HepG2 (cell line): Measurements from ENCODE around the gene NPPC. TPM values are rescaled to one million over a fixed set of nuclear protein-coding genes. Genes with fewer than 3 reads are reported as not detected.

Experiments used
- ATAC-seq: fragments of 200-7000 bp; cut with Tn5 transposase; 3 replicates; pipeline ENCODE4 v1.9.1; 2020; ENCODE audit warnings: mild to moderate bottlenecking, moderate library complexity
- BruUV-seq: library from RNA; stranded (reverse); fragments of 400-500 nt; replicated peaks from 2 replicates; lab custom pipeline; 2021; lab: Mats Ljungman, UMichigan
- CTCF ChIA-PET: fragments of 300-600 bp; formaldehyde crosslinking; extraction: SDS; loops from one replicate; lab custom pipeline; 2021; ENCODE audit warnings: low total read pairs, inconsistent platforms, low intra/inter-chr PET ratio; lab: Yijun Ruan, JAX
- POLR2A ChIA-PET: fragments of 350-600 bp; sonication (Branson Sonifier 250); formaldehyde crosslinking; loops from one replicate; lab custom pipeline; 2020; ENCODE audit warnings: antibody characterized with exemption, inconsistent platforms; lab: Yijun Ruan, JAX
- DNase-seq: peaks from one replicate; pipeline ENCODE4 v3.0.0-alpha.2; 2015; ENCODE audit warnings: low spot score
- FAIRE-seq: peaks from 3 replicates; lab custom pipeline; 2011; peaks lifted over from hg19 to GRCh38; lab: Jason Lieb, UNC
- H2AFZ ChIP-seq: one replicate; pipeline ENCODE4 v1.6.1; 2011; ENCODE audit warnings: low read length, inconsistent platforms
- H3K27ac ChIP-seq: fragments of 300-600 bp; 3 replicates; pipeline ENCODE4 v1.8.0; 2011; ENCODE audit warnings: mixed run types, mild to moderate bottlenecking, mixed read lengths, low read length, inconsistent platforms; ENCODE audit not compliant: insufficient read depth; ENCODE audit errors: extremely low read length
- H3K27me3 ChIP-seq, 2 experiments: fragments of 200-600 bp in 1 of 2; 2 replicates in 1 of 2; 3 replicates in 1 of 2; pipeline versions ENCODE4 v1.6.0 to v1.8.0; 2011; ENCODE audit warnings: low read length in 2 of 2, mild to moderate bottlenecking in 2 of 2, moderate library complexity in 2 of 2, inconsistent platforms in 1 of 2; ENCODE audit not compliant: insufficient read depth in 2 of 2, control insufficient read depth in 1 of 2
- H3K36me3 ChIP-seq, 2 experiments: fragments of 200-600 bp in 1 of 2; replicated peaks in 1 of 2; 2 replicates in 1 of 2; 3 replicates in 1 of 2; pipeline versions ENCODE4 v1.5.1 to v1.8.0; 2011; ENCODE audit warnings: low read length in 2 of 2, inconsistent platforms in 1 of 2; ENCODE audit not compliant: insufficient read depth in 2 of 2, control insufficient read depth in 1 of 2
- H3K4me1 ChIP-seq: 2 replicates; pipeline ENCODE4 v1.5.1; 2012; ENCODE audit warnings: low read length, inconsistent platforms; ENCODE audit not compliant: insufficient read depth
- H3K4me2 ChIP-seq: 2 replicates; pipeline ENCODE4 v1.6.0; 2011; ENCODE audit warnings: low read depth, low read length, inconsistent platforms
- H3K4me3 ChIP-seq, 3 experiments: fragments of 200-600 bp in 1 of 3; sonication (generic), shearing (Covaris generic) in 1 of 3; replicated peaks in 1 of 3; 2 replicates each; pipeline ENCODE4 v1.5.1; 2011 to 2016; ENCODE audit warnings: low read length in 3 of 3, inconsistent platforms in 2 of 3, low read depth in 2 of 3, mild to moderate bottlenecking in 2 of 3, control low read depth in 1 of 3, mixed read lengths in 1 of 3; ENCODE audit not compliant: insufficient read depth in 1 of 3
- H3K79me2 ChIP-seq: one replicate; pipeline ENCODE4 v1.6.1; 2011; ENCODE audit warnings: low read length, inconsistent platforms; ENCODE audit not compliant: insufficient read depth
- H3K9ac ChIP-seq: 2 replicates; pipeline ENCODE4 v1.6.0; 2011; ENCODE audit warnings: mild to moderate bottlenecking, low read depth, low read length, inconsistent platforms; ENCODE audit not compliant: insufficient read depth
- H3K9me3 ChIP-seq: 2 replicates; pipeline ENCODE4 v1.5.1; 2012; ENCODE audit warnings: mild to moderate bottlenecking, low read length
- H4K20me1 ChIP-seq: 2 replicates; pipeline ENCODE4 v1.6.0; 2011; ENCODE audit warnings: inconsistent platforms, mild to moderate bottlenecking, low read length, moderate library complexity; ENCODE audit not compliant: insufficient read depth
- ATM ChIP-seq: fragments of 450-650 bp; IDR thresholded peaks from 2 replicates; pipeline ENCODE4 v1.7.1; 2017; ENCODE audit warnings: mild to moderate bottlenecking, borderline replicate concordance
- CAMTA2 ChIP-seq: sonication (generic); formaldehyde crosslinking; IDR thresholded peaks from 2 replicates; pipeline ENCODE4 v1.4.0; 2020; ENCODE audit warnings: mild to moderate bottlenecking, missing genetic modification reagents, borderline replicate concordance
- DRAP1 ChIP-seq: IDR thresholded peaks from 2 replicates; pipeline ENCODE4 v1.6.1; 2016; ENCODE audit warnings: missing genetic modification reagents, missing compliant biosample characterization
- ETV5 ChIP-seq: IDR thresholded peaks from 2 replicates; pipeline ENCODE4 v1.6.1; 2018; ENCODE audit warnings: missing biosample characterization, missing genetic modification reagents, inconsistent platforms, borderline replicate concordance
- FIP1L1 ChIP-seq: fragments of 200-400 bp; formaldehyde crosslinking; IDR thresholded peaks from 2 replicates; pipeline ENCODE4 v1.6.1; 2018; ENCODE audit warnings: low read depth, mild to moderate bottlenecking, low read length, moderate library complexity, borderline replicate concordance; ENCODE audit not compliant: insufficient read depth
- GRHL1 ChIP-seq: sonication (generic); formaldehyde crosslinking; conservative IDR thresholded peaks from 2 replicates; pipeline ENCODE4 v1.8.0; 2022; ENCODE audit warnings: missing genetic modification reagents
- MYPOP ChIP-seq: sonication (generic); formaldehyde crosslinking; IDR thresholded peaks from 2 replicates; pipeline ENCODE4 v1.8.1; 2023; ENCODE audit warnings: mild to moderate bottlenecking, moderate library complexity, missing genetic modification reagents
- NFAT5 ChIP-seq: sonication (generic); formaldehyde crosslinking; IDR thresholded peaks from 2 replicates; pipeline ENCODE4 v1.4.0; 2020; ENCODE audit warnings: missing genetic modification reagents
- SMAD1 ChIP-seq: sonication (generic); formaldehyde crosslinking; IDR thresholded peaks from 2 replicates; pipeline ENCODE4 v1.4.0; 2020; ENCODE audit warnings: missing genetic modification reagents, low read depth, mild to moderate bottlenecking, borderline replicate concordance
- SP5 ChIP-seq: IDR thresholded peaks from 2 replicates; pipeline ENCODE4 v1.6.1; 2016; ENCODE audit warnings: low read depth, borderline replicate concordance
- ZBED4 ChIP-seq: sonication (generic); formaldehyde crosslinking; IDR thresholded peaks from 2 replicates; pipeline ENCODE4 v1.4.0; 2020; ENCODE audit warnings: missing genetic modification reagents, borderline replicate concordance
- WGBS: methylation state at CpG from one replicate; pipeline ENCODE4 v1.1.6; 2017; ENCODE audit warnings: low lambda C conversion rate; 5-methylcytosine and 5-hydroxymethylcytosine counted together
- in situ Hi-C: cut with HindIII; loops from 2 replicates; pipeline ENCODE4 v1.10.0; 2017; ENCODE audit warnings: low pct_unique_long_range_greater_than_20kb; ENCODE audit not compliant: extremely low pct_ligation_motif_present
- intact Hi-C: fragments of 100-400 bp; cut with micrococcal nuclease; formaldehyde crosslinking; loops from one replicate; pipeline ENCODE4 v1.10.0; 2022; ENCODE audit not compliant: unreplicated experiment
- polyA plus RNA-seq, 8 experiments: library from polyadenylated mRNA; depleted of rRNA in 3 of 8; stranded (reverse) in 7 of 8; unstranded in 1 of 8; fragments of >200 nt; fragmentation: Illumina TruSeq in 4 of 8; extraction: Trizol in 4 of 8; gene quantifications; 2 replicates each; pipeline versions ENCODE4 v1.2.1 to v1.2.3, GENCODE V29; 2011 to 2016; ENCODE audit warnings: low read depth in 4 of 8, missing spikeins in 1 of 8, mixed read lengths in 1 of 8; ENCODE audit not compliant: insufficient read depth in 1 of 8
- total RNA-seq, 5 experiments: library from RNA; depleted of rRNA; stranded (reverse); fragments of >200 nt; fragmentation: Illumina TruSeq; extraction: Trizol; gene quantifications; 2 replicates each; pipeline ENCODE4 v1.2.3, GENCODE V29; 2016; ENCODE audit warnings: low read depth in 1 of 5

The NPPC gene
- total and polyA plus RNA-seq, 2 of the 13 experiments (the other 11 are each of a cell fraction or from before 2014, with no cell fraction given): 0.11 TPM; not detected in 1

- no peak overlapping the region for H3K4me3 ChIP-seq
- BruUV-seq: no TSS peak
- H3K79me2 ChIP-seq: peaks cover 49% of the 10 kb centered on the region
- peaks cover 5% of the 10 kb centered on the region; the same call in 1 of the 2 replicates for H4K20me1 ChIP-seq
- intact Hi-C loops (loop anchor here (1.0 kb wide), 1 partner anchor 10 kb away; no protein-coding TSS in a partner anchor), in situ Hi-C loops (no loop called here)
- H3K27me3 ChIP-seq: no peaks in the 10 kb centered on the region
- WGBS: 89% methylated on average over 3 of the region's 3 CpGs
- no peaks in the 10 kb centered on the region for H3K9me3 ChIP-seq
- H3K4me1 ChIP-seq: peaks cover 17% of the 10 kb centered on the region
- ATAC-seq (no peak), DNase-seq (no peak), FAIRE-seq (no peak)
- H3K9ac ChIP-seq: no peak overlapping the region
- H2AFZ ChIP-seq: no peak overlapping the region
- H3K36me3 ChIP-seq: no peaks in the 10 kb centered on the region; a peak in 2 of 5 replicates
- no peak overlapping the region for H3K27ac ChIP-seq
- ChIA-PET CTCF (no interaction called here), POLR2A (interaction anchor here (1.9 kb wide), 1 partner anchor 9 kb away, joined by 6 read pairs; the partner anchor contains the start of gene DIS3L2)
- no peak overlapping the region for H3K4me2 ChIP-seq
- TF ChIP-seq ZBED4 (CRISPR knock-in tag) (no peak), NFAT5 (CRISPR knock-in tag) (no peak), CAMTA2 (CRISPR knock-in tag) (no peak), GRHL1 (CRISPR knock-in tag) (no peak), MYPOP (no peak), DRAP1 (CRISPR knock-in tag) (no peak), ATM (no peak), SMAD1 (no peak), SP5 (CRISPR knock-in tag) (no peak), FIP1L1 (no peak), ETV5 (CRISPR knock-in tag) (no peak)
These were observed 44.3 kb upstream of the NPPC start for GRCh38 chr2:231970461-231970860.
